Osteoblast (primary cell): ENCODE data around the gene MMP21. TPM values are rescaled to one million over a fixed set of nuclear protein-coding genes. Genes with fewer than 3 reads are reported as not detected.
A peak's percentile ranks its signal among the peaks of the same experiment; 100 is the strongest.

Source experiments
- DNase-seq: peaks from one replicate; pipeline ENCODE4 v3.0.0; 2011; ENCODE audit warnings: low spot score, mixed read lengths; ENCODE audit not compliant: insufficient read length; ENCODE audit errors: missing footprints
- H2AFZ ChIP-seq: 2 replicates; pipeline ENCODE4 v1.6.0; 2011; ENCODE audit warnings: mild to moderate bottlenecking, low read length
- H3K27ac ChIP-seq: 2 replicates; pipeline ENCODE4 v1.5.1; 2011; ENCODE audit warnings: mild to moderate bottlenecking, low read depth, low read length, moderate library complexity
- H3K27me3 ChIP-seq: 2 replicates; pipeline ENCODE4 v1.6.0; 2012; ENCODE audit warnings: mild to moderate bottlenecking, control low read depth, inconsistent platforms, low read length, moderate library complexity; ENCODE audit not compliant: insufficient read depth
- H3K36me3 ChIP-seq: 2 replicates; pipeline ENCODE4 v1.5.1; 2011; ENCODE audit warnings: mild to moderate bottlenecking, low read length, control low read depth, moderate library complexity; ENCODE audit not compliant: insufficient read depth
- H3K4me1 ChIP-seq: 2 replicates; pipeline ENCODE4 v1.5.1; 2011; ENCODE audit warnings: mild to moderate bottlenecking, low read length, control low read depth, moderate library complexity; ENCODE audit not compliant: insufficient read depth
- H3K4me2 ChIP-seq: 2 replicates; pipeline ENCODE4 v1.6.0; 2011; ENCODE audit warnings: mild to moderate bottlenecking, low read length; ENCODE audit not compliant: insufficient read depth
- H3K4me3 ChIP-seq: fragments of 200-600 bp; sonication (generic); 3 replicates; pipeline ENCODE4 v1.5.1; 2012; ENCODE audit warnings: mild to moderate bottlenecking, low read length, inconsistent platforms; ENCODE audit not compliant: insufficient read depth
- H3K79me2 ChIP-seq: 2 replicates; pipeline ENCODE4 v1.6.0; 2012; ENCODE audit warnings: mild to moderate bottlenecking, low read length, control low read depth, inconsistent platforms; ENCODE audit not compliant: insufficient read depth
- H3K9me3 ChIP-seq: 2 replicates; pipeline ENCODE4 v1.5.1; 2011; ENCODE audit warnings: low read depth, low read length, control low read depth
- H4K20me1 ChIP-seq: 2 replicates; pipeline ENCODE4 v1.6.0; 2012; ENCODE audit warnings: mild to moderate bottlenecking, low read length, control low read depth; ENCODE audit not compliant: insufficient read depth
- total RNA-seq: library from RNA; depleted of rRNA; stranded (reverse); fragments of >200 nt; gene quantifications from 2 replicates; pipeline ENCODE4 v1.2.3, GENCODE V29; 2012
- TF ChIP-seq, protein P1 (sequence below): IDR thresholded peaks from 2 replicates; pipeline ENCODE4 v1.5.1; 2011; ENCODE audit warnings: mild to moderate bottlenecking, low read depth, low read length, moderate library complexity; ENCODE audit errors: extremely low read depth

MMP21 gene
- total RNA-seq, 1 donor = not detected

DNA sequence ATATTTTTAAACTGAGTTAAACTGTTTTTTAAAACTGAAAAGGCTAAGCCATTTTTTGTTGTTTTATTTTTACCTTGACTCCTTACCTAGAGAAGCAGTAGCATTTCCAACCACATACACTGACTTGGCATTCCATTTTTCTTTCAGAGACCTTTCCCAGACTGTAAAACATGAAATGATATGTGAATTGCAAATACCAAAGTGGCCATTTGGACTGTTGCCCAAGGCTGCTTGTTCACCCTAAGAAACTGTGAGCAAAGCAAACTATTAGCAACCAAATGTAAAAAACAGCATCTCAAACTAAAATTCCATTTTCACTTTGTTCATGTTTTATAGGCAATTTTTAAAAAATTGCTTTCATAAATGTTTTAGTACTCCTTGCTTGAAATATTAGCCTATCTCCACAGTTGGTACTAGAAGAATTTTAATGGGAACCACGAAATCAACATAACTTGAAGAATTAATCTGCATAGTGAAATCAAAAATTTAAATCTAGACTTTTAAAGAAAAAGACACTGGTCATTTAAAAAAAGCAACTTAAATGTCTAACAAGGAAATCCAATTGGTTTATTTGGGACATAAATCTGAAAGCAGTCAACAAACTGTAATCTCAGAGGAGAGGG is 36.6 kb upstream of the MMP21 start:
- Histone ChIP-seq H3K27me3 (no peaks in the 10 kb centered on the region), H4K20me1 (no peaks in the 10 kb centered on the region), H3K79me2 (peaks cover 3% of the 10 kb centered on the region), H3K4me1 (no peaks in the 10 kb centered on the region), H2AFZ (no peak overlapping the region), H3K4me3 (no peak overlapping the region), H3K36me3 (peaks cover 63% of the 10 kb centered on the region), H3K4me2 (no peak overlapping the region), H3K27ac (peak overlapping the region; percentile 18), H3K9me3 (no peaks in the 10 kb centered on the region)
- no peak for DNase-seq
- TF ChIP-seq, protein P1, sequence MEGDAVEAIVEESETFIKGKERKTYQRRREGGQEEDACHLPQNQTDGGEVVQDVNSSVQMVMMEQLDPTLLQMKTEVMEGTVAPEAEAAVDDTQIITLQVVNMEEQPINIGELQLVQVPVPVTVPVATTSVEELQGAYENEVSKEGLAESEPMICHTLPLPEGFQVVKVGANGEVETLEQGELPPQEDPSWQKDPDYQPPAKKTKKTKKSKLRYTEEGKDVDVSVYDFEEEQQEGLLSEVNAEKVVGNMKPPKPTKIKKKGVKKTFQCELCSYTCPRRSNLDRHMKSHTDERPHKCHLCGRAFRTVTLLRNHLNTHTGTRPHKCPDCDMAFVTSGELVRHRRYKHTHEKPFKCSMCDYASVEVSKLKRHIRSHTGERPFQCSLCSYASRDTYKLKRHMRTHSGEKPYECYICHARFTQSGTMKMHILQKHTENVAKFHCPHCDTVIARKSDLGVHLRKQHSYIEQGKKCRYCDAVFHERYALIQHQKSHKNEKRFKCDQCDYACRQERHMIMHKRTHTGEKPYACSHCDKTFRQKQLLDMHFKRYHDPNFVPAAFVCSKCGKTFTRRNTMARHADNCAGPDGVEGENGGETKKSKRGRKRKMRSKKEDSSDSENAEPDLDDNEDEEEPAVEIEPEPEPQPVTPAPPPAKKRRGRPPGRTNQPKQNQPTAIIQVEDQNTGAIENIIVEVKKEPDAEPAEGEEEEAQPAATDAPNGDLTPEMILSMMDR = no peak

DNA sequence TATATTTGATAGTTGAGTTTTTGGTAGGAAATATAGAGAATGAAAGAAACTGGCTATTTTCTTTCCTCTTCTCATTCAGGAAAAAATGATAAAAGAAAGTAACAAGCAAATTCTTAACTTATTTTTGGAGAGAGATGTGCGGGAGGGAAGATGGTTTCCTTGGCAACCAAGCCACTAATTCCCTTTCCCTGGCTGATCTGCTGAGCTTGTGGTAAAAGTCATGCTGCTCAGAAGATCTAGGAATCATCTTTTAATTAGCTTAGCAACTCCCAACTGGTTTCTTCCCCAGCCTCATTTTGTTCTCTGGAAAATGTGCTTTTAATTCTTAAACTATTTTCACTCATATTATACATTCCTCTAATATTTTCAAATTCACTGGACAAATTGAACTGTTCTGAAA is 35.6 kb upstream of the MMP21 start:
- H3K27me3 ChIP-seq = no peaks in the 10 kb centered on the region
- peaks cover 73% of the 10 kb centered on the region for H3K36me3 ChIP-seq
- TF ChIP-seq, protein P1 = no peak
- H3K4me3 ChIP-seq = no peak overlapping the region
- no peak for DNase-seq
- H3K79me2 ChIP-seq = no peaks in the 10 kb centered on the region
- no peak overlapping the region for H3K27ac ChIP-seq
- no peaks in the 10 kb centered on the region for H4K20me1 ChIP-seq
- no peak overlapping the region for H2AFZ ChIP-seq
- H3K9me3 ChIP-seq = no peaks in the 10 kb centered on the region
- H3K4me2 ChIP-seq = no peak overlapping the region
- H3K4me1 ChIP-seq = no peaks in the 10 kb centered on the region

DNA sequence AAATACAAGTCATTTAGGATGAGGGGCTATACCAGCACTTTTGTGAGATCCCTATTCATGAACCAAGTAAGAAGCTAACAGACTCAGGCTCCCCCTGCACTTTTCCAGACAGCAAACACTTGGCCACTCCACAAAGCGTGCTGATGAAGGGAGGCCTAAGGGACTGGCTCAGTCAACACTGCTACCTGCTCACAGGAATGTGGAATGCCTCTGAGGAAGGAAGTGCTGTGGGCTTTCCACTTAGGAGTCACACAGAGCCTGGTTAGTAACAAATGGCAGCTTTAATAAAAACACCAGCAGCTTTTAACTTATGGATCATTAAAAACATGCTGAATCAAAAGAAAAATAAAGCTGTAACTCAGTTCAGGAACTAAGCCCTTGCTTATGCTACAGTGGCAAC is 32.4 kb upstream of the MMP21 start:
- no peak overlapping the region for H3K4me3 ChIP-seq
- no peak overlapping the region for H3K4me2 ChIP-seq
- no peak overlapping the region for H2AFZ ChIP-seq
- no peaks in the 10 kb centered on the region for H3K27me3 ChIP-seq
- H3K4me1 ChIP-seq = no peaks in the 10 kb centered on the region
- DNase-seq = no peak
- peaks cover 62% of the 10 kb centered on the region for H3K36me3 ChIP-seq
- H3K27ac ChIP-seq = no peak overlapping the region
- H3K79me2 ChIP-seq = no peaks in the 10 kb centered on the region
- H3K9me3 ChIP-seq = no peaks in the 10 kb centered on the region
- TF ChIP-seq, protein P1 = no peak
- no peaks in the 10 kb centered on the region for H4K20me1 ChIP-seq

DNA sequence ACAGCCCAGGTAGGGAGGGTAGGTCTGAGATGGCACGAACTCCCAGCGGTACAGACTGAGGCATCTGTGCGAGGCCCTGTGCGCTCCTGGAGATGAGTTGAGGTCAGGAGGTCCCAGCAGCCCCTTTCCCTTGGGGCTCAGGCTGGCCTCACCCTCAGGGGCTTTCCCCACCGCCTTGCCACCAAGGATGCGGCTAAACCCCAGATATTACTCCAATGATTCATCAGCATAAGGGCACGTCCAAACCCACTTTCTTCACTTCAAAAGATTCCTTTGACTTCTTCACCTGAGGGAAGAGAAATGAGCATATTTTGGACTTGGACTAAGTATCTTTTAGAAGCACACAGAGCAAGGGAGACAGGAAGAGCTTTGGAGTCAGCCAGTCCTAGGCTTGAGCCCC is 27.1 kb upstream of the MMP21 start:
- Histone ChIP-seq H3K27me3 (no peaks in the 10 kb centered on the region), H3K4me3 (no peak overlapping the region), H3K9me3 (no peaks in the 10 kb centered on the region), H2AFZ (no peak overlapping the region), H4K20me1 (no peaks in the 10 kb centered on the region), H3K79me2 (no peaks in the 10 kb centered on the region), H3K4me1 (no peaks in the 10 kb centered on the region), H3K27ac (no peak overlapping the region), H3K4me2 (no peak overlapping the region), H3K36me3 (peaks cover 50% of the 10 kb centered on the region)
- TF ChIP-seq, protein P1 = no peak
- no peak for DNase-seq
